GM12878 (cell line): ENCODE results near the gene TRIM6. TPM values are rescaled to one million over a fixed set of nuclear protein-coding genes. Genes with fewer than 3 reads are reported as not detected.

Experiments used
- ATAC-seq: fragments of 200-7000 bp; cut with Tn5 transposase; 3 replicates; pipeline ENCODE4 v1.9.1; 2020; ENCODE audit warnings: mild to moderate bottlenecking, moderate library complexity
- BruUV-seq: library from RNA; stranded (reverse); fragments of 400-500 nt; replicated peaks from 2 replicates; lab custom pipeline; 2021; lab: Mats Ljungman, UMichigan
- CTCF ChIA-PET: fragments of 300-600 bp; sonication (Branson Sonifier 250); formaldehyde crosslinking; extraction: SDS; loops from one replicate; lab custom pipeline; 2021; ENCODE audit warnings: inconsistent platforms; lab: Yijun Ruan, JAX
- POLR2A ChIA-PET: fragments of 350-600 bp; formaldehyde crosslinking; extraction: SDS; loops from one replicate; lab custom pipeline; 2021; ENCODE audit warnings: inconsistent platforms; lab: Charles Lee
- RAD21 ChIA-PET: fragments of 300-600 bp; sonication (Branson Sonifier 250); formaldehyde crosslinking; loops from one replicate; lab custom pipeline; 2023; ENCODE audit warnings: antibody characterized with exemption; ENCODE audit not compliant: unreplicated experiment; lab: Charles Lee
- SMC1A ChIA-PET: fragments of 300-600 bp; sonication (Branson Sonifier 250); formaldehyde crosslinking; loops from one replicate; lab custom pipeline; 2023; ENCODE audit not compliant: unreplicated experiment, uncharacterized antibody; lab: Charles Lee
- DNase-seq: peaks from one replicate; pipeline ENCODE4 v3.0.0-alpha.2; 2011; ENCODE audit warnings: low read depth, low spot score
- FAIRE-seq: peaks from 3 replicates; lab custom pipeline; 2011; peaks lifted over from hg19 to GRCh38; lab: Jason Lieb, UNC
- H2AFZ ChIP-seq: 2 replicates; pipeline ENCODE4 v1.6.0; 2011; ENCODE audit warnings: low read depth, low read length, control low read depth; ENCODE audit not compliant: control insufficient read depth
- H3K27ac ChIP-seq: 2 replicates; pipeline ENCODE4 v1.5.1; 2011; ENCODE audit warnings: control low read depth; ENCODE audit not compliant: control insufficient read depth, insufficient read depth
- H3K27me3 ChIP-seq, 2 experiments: replicated peaks in 1 of 2; 2 replicates each; pipeline versions ENCODE4 v1.6.0 to v1.6.1; 2011; ENCODE audit warnings: low read length in 1 of 2; ENCODE audit not compliant: control insufficient read depth in 2 of 2, insufficient read depth in 2 of 2
- H3K36me3 ChIP-seq, 2 experiments: 2 replicates each; pipeline ENCODE4 v1.5.1; 2011; ENCODE audit warnings: low read length in 1 of 2; ENCODE audit not compliant: control insufficient read depth in 2 of 2, insufficient read depth in 2 of 2
- H3K4me1 ChIP-seq: 2 replicates; pipeline ENCODE4 v1.6.1; 2011; ENCODE audit warnings: mild to moderate bottlenecking, low read length, moderate library complexity, mixed read lengths; ENCODE audit not compliant: control insufficient read depth, insufficient read depth
- H3K4me2 ChIP-seq: 2 replicates; pipeline ENCODE4 v1.6.0; 2011; ENCODE audit warnings: control low read depth; ENCODE audit not compliant: control insufficient read depth, insufficient read depth
- H3K4me3 ChIP-seq: fragments of 200-600 bp; sonication (generic); 2 replicates; pipeline ENCODE4 v1.5.1; 2016
- H3K79me2 ChIP-seq: 2 replicates; pipeline ENCODE4 v1.6.0; 2011; ENCODE audit warnings: low read length; ENCODE audit not compliant: control insufficient read depth, insufficient read depth
- H3K9ac ChIP-seq: 2 replicates; pipeline ENCODE4 v1.8.0; 2011; ENCODE audit warnings: low read length, control low read depth, mixed read lengths; ENCODE audit not compliant: control insufficient read depth, insufficient read depth
- H3K9me3 ChIP-seq: replicated peaks from 3 replicates; pipeline ENCODE4 v1.5.1; 2011; ENCODE audit warnings: mild to moderate bottlenecking, low read length; ENCODE audit not compliant: control insufficient read depth, insufficient read depth
- H4K20me1 ChIP-seq: 2 replicates; pipeline ENCODE4 v1.6.0; 2011; ENCODE audit not compliant: control insufficient read depth, insufficient read depth
- ATF7 ChIP-seq: fragments of 450-650 bp; IDR thresholded peaks from 2 replicates; pipeline ENCODE4 v1.6.1; 2016; ENCODE audit warnings: low read depth, mild to moderate bottlenecking
- HDAC2 ChIP-seq: fragments of 200-600 bp; sonication (generic); IDR thresholded peaks from 2 replicates; pipeline ENCODE4 v1.6.1; 2017
- RELA ChIP-seq: fragments of 450-650 bp; IDR thresholded peaks from 2 replicates; pipeline ENCODE4 v1.8.0; 2014; ENCODE audit warnings: borderline replicate concordance; ENCODE audit not compliant: partially characterized antibody
- WGBS: methylation state at CpG from one replicate; pipeline ENCODE4 v1.1.6; 2016; ENCODE audit warnings: low lambda C conversion rate; ENCODE audit not compliant: insufficient replicate concordance, insufficient coverage; ENCODE audit errors: missing lambda C conversion rate; 5-methylcytosine and 5-hydroxymethylcytosine counted together
- in situ Hi-C: fragments of 300-500 bp; cut with MboI; formaldehyde crosslinking; loops from 9 replicates; pipeline ENCODE4 v1.14.3; 2018; ENCODE audit warnings: mixed read lengths
- intact Hi-C: fragments of 100-400 bp; cut with micrococcal nuclease; formaldehyde crosslinking; loops from one replicate; pipeline ENCODE4 v1.14.2; 2022; ENCODE audit not compliant: unreplicated experiment
- polyA plus RNA-seq, 11 experiments: library from polyadenylated mRNA; depleted of rRNA in 4 of 11; unstranded in 6 of 11; stranded (reverse) in 5 of 11; fragments of >200 nt; fragmentation: Nextera tagmentation in 4 of 11; fragmentation: Illumina TruSeq in 1 of 11; extraction: Ambion mirVana in 4 of 11; extraction: Trizol in 1 of 11; gene quantifications; 1 replicate in 1 of 11; 2 replicates in 10 of 11; pipeline versions ENCODE4 v1.2.1 to v1.2.3, GENCODE V29; 2011 to 2016; ENCODE audit warnings: inconsistent platforms in 2 of 11, missing spikeins in 2 of 11, low read depth in 1 of 11
- total RNA-seq, 4 experiments: library from RNA; depleted of rRNA in 3 of 4; stranded (reverse); fragments of >200 nt in 3 of 4; fragmentation: Illumina TruSeq in 1 of 4; extraction: Trizol in 1 of 4; gene quantifications; 2 replicates each; pipeline versions ENCODE4 v1.2.1 to v1.2.3, GENCODE V29; 2013 to 2021
- TF ChIP-seq, protein P1 (sequence below): fragments of 150-350 bp; IDR thresholded peaks from 2 replicates; pipeline ENCODE4 v1.6.1; 2016; ENCODE audit warnings: low read depth, low read length
- TF ChIP-seq, protein P2 (sequence below): fragments of 450-650 bp; IDR thresholded peaks from 2 replicates; pipeline ENCODE4 v1.6.1; 2014; ENCODE audit warnings: mild to moderate bottlenecking

The TRIM6 gene
- total and polyA plus RNA-seq, 10 of the 15 experiments (the other 5 are each of a cell fraction or from before 2014, with no cell fraction given) = 1.4 to 6.8 (median 4.2) TPM

DNA sequence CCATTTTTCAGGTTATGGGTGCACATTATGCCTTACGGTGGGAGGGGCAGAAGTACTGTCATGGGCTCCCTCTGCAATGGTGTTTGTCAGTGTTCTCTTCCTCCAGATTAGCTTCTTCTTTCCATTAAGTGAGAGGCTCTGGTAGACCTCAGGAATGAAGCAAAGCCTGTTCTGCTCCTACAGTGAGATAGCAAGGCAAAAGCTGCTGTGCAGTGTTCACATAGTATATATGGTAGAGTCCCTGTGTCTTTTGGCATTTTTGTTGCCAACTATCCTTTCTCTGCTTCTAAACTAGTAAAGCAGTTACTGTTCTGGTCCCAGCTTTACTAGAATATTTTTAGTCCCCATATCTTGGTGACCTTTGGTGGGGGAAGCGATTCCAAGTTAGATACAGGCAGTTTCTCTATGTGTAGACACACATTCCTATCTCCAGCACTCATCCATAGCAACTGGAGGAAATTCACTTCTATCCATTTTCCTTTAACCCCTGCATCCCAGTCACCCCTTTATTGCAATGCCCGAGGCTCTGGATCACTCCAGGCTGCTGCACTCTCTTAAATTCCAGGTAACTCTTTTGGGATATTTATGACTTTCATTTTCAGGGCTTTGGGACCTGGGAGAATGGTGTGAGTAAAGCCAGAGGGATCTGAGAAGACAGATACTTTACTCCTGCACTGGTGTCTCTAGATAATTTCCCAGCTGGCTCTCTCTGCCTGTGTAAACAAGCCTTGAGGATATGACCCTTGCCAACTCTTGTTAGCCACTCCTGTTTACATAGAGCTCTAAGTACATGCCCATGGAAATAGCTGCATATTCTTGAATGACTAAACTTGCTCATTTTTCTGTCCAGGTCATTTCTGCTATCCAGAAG lies 24.4 kb downstream of the TRIM6 start:
- Histone ChIP-seq H3K27me3 (no peaks in the 10 kb centered on the region), H2AFZ (no peak overlapping the region), H3K4me1 (peaks cover under 1% of the 10 kb centered on the region; the same call in 1 of the 2 replicates)
- in situ Hi-C loops = loop anchor here (10.0 kb wide), 1 partner anchor 1124 kb away; no protein-coding TSS in a partner anchor
- TF ChIP-seq HDAC2 (no peak), ATF7 (no peak), RELA (no peak)
- TF ChIP-seq, protein P1, sequence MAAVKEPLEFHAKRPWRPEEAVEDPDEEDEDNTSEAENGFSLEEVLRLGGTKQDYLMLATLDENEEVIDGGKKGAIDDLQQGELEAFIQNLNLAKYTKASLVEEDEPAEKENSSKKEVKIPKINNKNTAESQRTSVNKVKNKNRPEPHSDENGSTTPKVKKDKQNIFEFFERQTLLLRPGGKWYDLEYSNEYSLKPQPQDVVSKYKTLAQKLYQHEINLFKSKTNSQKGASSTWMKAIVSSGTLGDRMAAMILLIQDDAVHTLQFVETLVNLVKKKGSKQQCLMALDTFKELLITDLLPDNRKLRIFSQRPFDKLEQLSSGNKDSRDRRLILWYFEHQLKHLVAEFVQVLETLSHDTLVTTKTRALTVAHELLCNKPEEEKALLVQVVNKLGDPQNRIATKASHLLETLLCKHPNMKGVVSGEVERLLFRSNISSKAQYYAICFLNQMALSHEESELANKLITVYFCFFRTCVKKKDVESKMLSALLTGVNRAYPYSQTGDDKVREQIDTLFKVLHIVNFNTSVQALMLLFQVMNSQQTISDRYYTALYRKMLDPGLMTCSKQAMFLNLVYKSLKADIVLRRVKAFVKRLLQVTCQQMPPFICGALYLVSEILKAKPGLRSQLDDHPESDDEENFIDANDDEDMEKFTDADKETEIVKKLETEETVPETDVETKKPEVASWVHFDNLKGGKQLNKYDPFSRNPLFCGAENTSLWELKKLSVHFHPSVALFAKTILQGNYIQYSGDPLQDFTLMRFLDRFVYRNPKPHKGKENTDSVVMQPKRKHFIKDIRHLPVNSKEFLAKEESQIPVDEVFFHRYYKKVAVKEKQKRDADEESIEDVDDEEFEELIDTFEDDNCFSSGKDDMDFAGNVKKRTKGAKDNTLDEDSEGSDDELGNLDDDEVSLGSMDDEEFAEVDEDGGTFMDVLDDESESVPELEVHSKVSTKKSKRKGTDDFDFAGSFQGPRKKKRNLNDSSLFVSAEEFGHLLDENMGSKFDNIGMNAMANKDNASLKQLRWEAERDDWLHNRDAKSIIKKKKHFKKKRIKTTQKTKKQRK = no peak
- TF ChIP-seq, protein P2, sequence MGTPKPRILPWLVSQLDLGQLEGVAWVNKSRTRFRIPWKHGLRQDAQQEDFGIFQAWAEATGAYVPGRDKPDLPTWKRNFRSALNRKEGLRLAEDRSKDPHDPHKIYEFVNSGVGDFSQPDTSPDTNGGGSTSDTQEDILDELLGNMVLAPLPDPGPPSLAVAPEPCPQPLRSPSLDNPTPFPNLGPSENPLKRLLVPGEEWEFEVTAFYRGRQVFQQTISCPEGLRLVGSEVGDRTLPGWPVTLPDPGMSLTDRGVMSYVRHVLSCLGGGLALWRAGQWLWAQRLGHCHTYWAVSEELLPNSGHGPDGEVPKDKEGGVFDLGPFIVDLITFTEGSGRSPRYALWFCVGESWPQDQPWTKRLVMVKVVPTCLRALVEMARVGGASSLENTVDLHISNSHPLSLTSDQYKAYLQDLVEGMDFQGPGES = no peak
- TF ChIP-seq, all 136 proteins: peak for 0
- ChIA-PET CTCF (interaction anchor here (0.9 kb wide), 1 partner anchor 12 kb away, joined by 3 read pairs; no protein-coding TSS in a partner anchor), RAD21 (interaction anchor here (1.6 kb wide), 1 partner anchor 69 kb away, joined by 4 read pairs; the partner anchor contains the start of gene TRIM22), POLR2A (interaction anchor here (0.8 to 1.4 kb wide), 4 partner anchors 11 to 64 kb away, joined by 3 to 4 read pairs (median 3); partner anchors contain the start of gene TRIM5), SMC1A (interaction anchor here (0.8 to 1.5 kb wide), 6 partner anchors 11 to 732 kb away, joined by 3 to 5 read pairs (median 4); partner anchors contain the start of gene TRIM5)
- no TSS peak for BruUV-seq
- no peak overlapping the region for H3K9ac ChIP-seq
- intact Hi-C loops = no loop called here
- no peaks in the 10 kb centered on the region for H4K20me1 ChIP-seq
- peaks cover 15% of the 10 kb centered on the region for H3K79me2 ChIP-seq
- no peak overlapping the region for H3K4me2 ChIP-seq
- H3K27ac ChIP-seq = no peak overlapping the region
- ATAC-seq (no peak), DNase-seq (no peak), FAIRE-seq (no peak)
- WGBS = 87% methylated on average over 3 of the region's 3 CpGs
- H3K36me3 ChIP-seq = no peaks in the 10 kb centered on the region
- no peaks in the 10 kb centered on the region for H3K9me3 ChIP-seq
- no peak overlapping the region for H3K4me3 ChIP-seq
